CD1c-positive myeloid dendritic cell (primary cell): ENCODE data around the gene RAVER2.
A peak's percentile ranks its signal among the peaks of the same experiment; 100 is the strongest.
"Not testable (repeated sequence)": the region's sequence is repeated elsewhere in the genome, so short reads cannot be mapped to it uniquely, and the experiment has no call there.

Source experiments
- DNase-seq: peaks from one replicate; pipeline ENCODE4 v3.0.0-alpha.2; 2016; ENCODE audit errors: extremely low spot score

The RAVER2 gene

DNA sequence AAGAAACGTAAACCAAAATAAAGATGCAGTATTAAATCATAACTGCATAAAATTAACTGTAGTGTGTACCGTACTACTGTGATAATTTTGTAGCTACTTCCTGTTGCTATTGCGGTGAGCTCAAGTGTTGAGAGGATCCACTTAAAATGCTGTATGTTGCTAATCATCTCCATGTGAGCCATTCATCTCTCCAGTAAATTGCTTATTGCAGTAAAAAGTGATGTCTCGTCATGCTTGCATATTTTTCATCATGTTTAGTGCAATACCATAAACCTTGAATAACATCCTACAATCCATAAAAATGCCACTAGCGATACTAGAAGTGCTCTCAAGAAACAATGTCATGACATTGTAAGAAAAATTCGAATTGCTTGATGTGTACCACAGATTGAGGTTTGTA is 66.3 kb downstream of the RAVER2 start:
- no peak for DNase-seq

DNA sequence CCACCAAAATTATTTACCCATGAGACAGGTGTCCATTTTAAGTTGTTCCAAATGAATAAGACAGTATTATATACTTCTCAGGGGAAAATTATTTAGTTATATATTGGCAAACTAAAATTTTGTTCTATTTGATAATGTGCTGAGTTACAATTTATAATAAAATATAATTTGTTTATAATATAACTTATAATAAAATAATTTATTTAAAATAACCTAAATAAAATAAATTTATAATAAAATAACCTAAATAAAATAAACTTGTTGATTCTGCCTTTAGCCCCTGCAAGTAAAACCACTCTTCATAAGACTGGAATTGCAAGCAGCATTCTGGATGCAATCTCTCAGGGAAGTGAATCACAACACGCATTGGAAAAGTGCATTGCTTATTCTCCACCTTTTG is 69.6 kb downstream of the RAVER2 start:
- no peak for DNase-seq

DNA sequence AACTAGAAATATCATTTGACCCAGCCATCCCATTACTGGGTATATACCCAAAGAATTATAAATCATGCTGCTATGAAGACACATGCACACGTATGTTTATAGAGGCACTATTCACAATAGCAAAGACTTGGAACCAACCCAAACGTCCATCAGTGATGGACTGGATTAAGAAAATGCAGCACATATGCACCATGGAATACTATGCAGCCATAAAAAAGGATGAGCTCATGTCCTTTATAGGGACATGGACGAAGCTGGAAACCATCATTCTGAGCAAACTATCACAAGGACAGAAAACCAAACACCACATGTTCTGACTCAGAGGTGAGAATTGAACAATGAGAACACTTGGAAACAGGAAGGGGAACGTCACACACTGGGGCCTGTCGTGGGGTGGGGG is 72.5 kb downstream of the RAVER2 start:
- not testable (repeated sequence) for DNase-seq

DNA sequence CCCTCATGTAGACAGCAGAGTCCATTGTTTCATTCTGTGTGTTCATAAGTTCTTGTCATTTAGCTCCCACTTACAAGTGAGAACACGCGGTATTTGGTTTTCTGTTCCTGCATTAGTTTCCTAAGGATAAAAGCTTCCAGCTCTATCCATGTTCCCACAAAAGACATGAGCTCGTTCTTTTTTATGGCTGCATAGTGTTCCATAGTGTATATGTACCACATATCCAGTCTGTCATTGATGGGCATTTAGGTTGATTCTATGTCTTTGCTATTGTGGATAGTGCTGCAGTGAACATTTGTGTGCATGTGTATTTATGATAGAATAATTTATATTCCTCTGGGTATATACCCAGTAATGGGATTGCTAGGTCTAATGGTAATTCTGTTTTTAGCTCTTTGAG is 75.7 kb downstream of the RAVER2 start:
- DNase-seq, result not testable (repeated sequence)

DNA sequence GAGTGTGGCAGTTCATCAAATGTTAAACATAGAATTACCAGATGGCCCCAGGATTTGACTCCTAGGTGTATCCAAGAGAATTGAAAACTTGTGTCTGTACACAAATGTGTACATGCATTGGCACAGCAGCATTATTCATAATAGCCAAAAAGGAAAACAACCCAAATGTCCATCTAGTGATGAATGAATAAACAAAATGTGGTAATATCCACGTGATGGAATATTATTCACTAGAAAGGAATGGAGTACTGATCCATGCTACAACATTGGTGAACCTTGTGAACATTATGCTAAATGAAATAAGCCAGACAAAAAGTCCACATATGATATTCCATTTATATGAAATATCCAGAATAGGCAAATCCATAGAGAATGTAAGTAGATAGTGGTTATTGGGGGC is 77.7 kb downstream of the RAVER2 start:
- no peak for DNase-seq

DNA sequence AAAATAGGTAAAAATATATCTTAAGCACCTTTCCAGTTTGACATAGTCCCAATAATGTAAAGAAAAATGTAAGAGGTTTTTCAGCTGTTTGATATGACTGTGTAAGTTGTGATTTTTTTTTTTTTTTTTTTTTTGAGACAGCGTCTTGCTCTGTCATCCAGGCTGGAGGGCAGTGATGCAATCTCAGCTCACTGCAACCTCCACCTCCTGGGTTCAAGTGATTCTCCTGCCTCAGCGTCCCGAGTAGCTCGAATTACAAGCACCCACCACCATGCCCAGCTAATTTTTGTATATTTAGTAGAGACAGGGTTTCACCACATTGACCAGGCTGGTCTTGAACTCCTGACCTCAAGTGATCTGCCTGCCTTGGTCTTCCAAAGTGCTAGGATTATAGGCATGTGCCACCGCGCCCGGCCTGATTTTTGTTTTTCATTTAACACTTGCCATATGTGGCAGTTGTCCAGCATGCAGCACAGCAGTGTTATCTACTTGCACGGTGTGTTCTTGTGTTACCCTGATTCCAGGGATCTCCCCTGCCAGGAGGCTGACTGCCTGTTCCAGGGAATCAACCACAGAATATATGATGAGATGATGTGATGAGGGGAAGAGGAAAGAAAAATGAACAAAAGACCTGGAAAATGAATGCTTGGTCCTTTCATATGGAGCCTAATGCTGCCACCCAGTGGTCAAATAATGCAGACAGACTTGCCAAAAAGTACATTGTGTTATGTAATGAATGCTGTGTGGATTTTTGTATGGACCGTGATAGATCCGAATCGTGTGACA is 79.0 kb downstream of the RAVER2 start:
- DNase-seq, result peak; percentile 75

DNA sequence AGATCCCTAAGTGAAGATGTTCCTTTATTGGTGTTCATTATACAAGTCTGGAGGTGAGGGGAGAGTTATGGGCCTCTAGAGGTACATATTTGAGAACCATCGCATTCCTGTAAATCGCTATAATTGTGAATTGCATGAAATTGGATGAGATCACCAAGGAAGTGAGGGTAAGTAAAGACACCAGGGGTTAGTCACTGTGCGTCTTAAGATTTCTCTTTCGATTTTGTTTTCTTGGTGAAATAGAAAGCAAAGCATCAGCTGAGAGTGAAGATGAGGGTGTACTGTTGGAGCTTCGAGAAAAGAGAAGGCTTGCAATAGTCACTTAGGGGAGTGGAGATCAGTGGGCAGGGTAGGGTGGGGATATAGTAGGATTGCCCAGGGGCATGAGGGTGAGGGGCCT is 82.1 kb downstream of the RAVER2 start:
- DNase-seq, result no peak

DNA sequence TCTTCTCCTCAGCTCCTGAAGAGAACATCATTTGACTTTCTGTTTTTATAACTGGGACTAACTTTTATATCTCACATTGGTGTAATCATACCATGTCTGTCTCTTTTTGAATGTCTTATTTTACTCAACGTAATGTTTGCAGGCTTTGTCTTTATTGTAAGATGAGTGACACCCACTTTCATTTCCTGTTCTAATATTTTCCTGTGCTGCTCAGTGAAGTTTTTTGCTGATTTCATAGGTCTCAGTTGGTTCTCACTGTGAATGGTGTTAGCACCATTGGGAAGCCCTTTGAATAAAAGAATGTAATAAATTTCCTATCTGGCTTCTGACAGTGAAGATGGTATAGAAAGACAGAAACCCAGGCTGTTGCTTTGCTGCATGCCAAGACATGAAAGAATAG is 84.0 kb downstream of the RAVER2 start:
- DNase-seq, result peak; percentile 13

DNA sequence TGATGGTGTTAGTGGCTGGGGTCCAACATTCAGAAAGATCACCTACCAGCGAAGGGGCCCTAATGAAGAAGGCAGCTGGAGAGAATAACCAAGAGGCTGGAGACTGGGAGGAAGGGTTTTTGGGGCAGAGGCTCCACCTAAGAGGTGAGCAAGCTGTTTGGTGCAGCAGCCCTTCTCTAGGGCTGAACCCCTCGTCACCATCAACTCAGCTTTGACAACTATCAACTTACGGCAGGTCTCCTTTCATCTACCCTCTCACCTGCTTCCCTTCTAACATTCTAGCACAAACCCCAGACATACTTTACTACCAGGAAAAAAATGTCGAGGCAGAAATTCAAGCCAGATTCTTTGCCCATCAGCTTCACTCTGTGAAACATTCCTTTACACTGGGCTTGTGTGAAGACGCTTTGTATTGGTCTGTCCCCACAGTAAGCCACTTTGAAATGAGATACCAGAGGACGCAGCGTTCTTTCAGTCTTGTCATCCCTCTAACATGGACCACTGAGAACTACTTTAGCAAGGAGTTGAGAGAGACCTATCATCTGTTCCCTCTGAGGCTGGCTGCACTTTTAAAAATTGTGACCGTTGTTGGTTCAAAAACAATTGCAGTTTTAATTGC is 84.6 kb downstream of the RAVER2 start:
- no peak for DNase-seq

DNA sequence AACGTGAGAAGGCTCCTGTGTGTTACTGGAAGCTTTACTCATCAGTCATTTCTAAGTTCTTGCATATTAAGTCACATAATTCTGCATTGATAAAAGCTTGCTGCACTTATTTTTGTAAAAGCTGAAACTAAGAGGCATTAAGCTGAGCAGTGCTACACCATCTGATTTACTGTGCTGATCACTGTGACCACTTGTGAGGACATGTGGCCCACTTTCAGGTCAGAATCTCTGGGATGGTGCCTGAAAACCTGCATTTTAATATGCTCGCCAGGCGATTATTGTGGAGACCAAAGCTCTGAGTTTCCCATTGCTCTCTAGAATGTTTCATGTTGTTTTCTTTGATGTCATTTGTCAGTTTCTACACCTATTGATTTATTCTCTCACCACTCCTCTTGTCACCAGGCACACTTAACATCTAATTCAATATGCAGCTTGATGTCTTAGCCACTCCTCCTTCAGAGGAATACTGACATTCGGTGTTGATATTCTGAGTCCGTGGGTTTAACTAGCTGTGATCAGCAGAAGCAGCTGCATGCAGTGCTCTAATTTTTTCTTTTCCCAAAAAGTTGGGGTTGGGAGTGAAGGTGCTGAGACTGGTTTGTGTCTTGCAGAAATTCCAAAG is 85.3 kb downstream of the RAVER2 start:
- no peak for DNase-seq

DNA sequence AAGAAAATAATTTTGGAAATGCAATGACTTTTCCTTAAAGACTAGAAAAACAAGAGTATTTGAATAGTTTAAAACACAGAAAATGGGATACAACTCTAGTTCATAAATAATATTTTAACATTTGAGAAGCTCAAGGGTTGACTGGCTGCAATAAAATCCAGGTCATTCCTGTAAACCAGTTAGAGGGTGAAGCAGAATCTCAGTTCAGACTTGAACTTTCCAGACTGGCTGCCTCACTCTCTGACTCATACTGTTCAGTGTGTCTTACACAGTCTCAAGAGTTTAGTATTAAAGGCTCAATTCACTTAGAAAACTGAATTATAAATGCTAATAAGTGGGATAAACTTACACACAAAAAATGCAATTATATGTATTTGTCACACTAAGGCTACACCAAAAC is 89.9 kb downstream of the RAVER2 start:
- DNase-seq, result no peak

DNA sequence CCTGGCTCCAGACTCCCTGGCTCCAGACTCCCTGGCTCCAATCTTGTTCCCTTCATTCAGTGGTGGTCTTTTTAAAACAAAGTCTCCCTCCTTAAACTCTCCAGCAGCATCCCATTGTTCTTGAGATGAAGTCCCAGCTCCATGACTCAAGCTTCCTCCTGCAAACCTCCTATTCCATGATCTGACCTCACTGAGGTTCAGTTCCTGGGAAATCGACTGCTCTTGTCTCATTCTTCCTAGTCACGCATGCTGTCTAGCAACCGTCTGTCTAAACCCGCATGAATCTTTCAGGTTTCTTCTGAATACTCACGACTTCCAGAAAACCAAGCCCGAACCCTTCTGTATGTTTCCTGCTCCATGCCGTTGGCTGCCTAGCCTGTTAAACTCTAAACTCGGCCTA is 91.9 kb downstream of the RAVER2 start:
- no peak for DNase-seq

DNA sequence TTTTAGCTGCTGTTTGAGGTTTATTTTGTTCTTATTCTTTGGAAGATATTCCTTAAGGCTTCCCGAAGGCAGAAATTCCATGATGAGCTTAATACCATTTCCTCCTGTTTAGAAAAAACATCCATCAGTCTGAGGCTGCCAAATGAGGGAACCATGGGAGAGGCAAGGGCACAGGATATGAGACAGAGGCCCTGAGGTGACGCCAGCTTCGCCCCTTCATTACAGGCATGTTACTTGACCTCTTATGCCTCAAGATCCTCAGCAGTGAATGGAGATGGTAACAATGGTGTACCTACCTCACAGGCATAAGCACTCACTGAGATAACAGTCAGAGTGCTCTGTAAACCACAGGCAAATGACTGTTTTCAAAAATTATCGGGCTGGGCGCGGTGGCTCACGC is 93.6 kb downstream of the RAVER2 start:
- no peak for DNase-seq

DNA sequence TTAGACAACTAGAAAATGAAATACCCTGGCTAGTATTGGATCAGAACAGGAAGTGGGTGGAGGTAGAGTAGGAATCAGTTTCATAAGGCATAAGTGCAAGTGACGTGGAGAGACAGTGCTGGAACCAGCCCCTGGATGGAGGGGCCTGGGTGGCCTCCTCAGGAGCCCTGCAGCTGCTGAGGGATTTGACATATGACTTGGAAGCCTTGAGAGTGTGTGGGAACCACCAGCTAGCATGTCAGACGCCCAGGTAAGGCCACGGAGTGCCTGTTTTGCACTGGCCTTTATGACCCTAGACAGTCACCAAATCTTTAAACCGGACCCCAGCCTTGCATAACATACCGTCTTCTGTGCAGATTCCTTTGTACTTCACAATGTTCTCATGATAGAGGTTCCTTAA is 94.4 kb downstream of the RAVER2 start:
- DNase-seq, result no peak

DNA sequence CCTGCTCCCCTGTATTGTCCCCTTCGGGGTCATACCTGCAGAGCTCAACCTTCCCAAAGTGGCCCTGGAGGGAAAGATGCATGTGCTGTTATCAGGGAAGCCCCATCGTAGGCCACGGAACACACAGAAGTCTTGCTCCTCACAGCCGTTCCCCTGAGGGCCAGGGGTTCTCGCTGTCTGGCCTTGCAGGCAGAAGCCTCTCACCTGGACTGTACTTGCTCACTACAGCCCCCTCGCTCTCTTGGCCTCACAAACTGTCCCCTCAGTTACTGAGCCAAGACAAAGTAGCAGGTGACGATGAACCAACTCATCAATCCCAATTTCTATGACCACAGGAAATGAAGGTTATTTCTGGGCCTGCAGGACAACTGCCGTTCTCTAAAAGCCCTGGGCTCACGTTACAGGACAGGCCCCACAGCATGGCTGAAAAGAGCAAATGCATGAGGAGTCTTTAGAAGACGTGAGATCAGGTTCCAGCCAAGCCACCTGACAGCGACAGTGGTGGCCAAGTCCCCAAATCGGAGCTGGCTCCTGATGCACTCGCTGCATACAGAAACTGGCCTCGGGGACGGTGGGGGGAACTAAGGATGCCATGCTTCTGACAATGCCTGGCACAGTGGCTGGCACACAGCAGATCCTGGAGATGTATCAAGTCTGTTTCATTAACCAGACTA is 95.0 kb downstream of the RAVER2 start:
- DNase-seq, result no peak

DNA sequence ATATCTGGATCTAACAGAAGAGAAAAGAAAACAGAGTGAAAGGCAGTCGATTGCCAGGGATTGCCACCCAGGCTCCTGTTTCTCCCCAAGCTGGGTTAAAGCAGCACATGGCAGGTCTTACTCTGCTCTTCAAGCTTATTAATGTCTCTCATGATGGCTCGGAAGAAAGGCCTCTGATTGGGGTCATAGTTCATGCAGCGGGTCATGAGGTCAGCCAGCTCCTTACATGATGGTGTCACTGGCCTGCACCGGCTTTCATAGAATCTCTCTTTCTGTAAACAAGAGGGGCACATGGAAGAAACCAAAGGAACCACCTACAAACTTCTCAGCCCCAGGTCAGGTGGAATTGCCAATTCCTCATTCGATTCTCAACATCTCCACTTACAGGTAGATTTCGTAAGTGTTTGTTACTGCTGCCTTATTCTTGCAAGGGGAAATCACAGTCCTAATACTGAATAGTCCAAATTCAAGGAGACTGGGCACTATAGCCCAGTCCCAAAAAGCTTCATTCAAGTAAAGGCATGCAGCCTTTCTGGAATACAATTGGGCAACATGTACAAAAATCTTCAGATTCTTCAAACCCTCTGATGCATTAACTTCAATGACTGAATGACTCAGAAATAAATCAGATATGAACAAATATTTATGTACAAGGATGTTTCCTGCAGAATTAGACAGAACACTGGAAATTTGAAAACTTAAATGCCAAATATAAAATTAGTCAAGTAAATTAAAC is 96.6 kb downstream of the RAVER2 start:
- no peak for DNase-seq

DNA sequence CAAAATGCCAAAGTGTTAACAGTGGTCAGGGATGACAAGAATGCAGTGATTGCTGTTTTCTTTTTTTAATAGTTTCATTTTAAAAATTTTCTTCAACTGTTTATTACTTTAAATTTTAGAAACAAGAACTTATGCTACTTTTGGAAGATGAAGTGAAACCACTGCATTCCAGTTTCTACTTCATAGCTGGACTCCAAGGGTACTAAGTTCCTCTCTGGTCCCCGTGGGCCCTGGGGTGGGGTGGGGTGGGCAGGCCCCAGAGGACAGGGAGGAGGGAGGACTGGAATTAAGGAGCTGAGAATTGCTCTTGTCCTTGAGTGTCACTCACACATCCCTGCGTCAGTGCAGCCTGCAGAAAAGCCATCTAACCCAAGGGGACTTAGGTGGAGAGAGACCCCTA is 97.3 kb downstream of the RAVER2 start:
- DNase-seq, result peak; percentile 53

DNA sequence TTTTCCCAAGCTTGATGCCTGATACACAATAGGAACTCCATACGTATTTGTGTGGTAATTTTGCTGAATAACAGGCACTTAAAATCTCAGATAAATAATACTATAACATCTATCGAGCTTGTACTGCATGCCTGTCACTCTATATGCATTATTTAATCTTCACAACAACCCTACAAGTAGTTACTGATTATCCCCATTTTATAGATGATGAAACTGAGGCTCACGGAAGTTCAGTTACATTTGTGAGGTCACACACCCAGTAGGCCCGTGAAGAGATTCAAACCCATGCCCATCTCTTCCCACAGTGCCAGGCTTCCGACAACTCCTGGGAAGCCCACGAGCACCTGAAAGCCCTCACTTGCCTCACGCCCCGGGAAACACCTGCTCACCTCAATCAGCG is 98.8 kb downstream of the RAVER2 start:
- DNase-seq, result no peak

DNA sequence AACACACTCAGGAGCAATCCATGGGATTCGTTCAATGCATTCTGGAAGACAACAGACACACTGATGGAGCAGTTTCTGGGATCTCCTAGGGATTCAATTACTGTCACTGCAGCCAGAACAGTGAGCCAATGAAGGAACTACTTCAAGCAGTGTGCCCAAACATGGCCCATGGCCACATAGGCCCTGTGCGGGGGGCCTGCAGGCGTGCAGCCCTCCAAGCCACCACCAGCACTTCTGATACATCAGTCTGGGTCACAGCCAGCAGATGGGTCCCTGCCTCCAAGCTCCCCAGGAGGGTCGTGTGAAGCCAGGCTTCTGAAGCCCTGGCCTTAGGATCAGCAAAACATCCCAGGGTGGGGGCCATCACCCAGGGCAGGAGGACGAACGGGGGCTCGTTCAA is 99.3 kb downstream of the RAVER2 start:
- no peak for DNase-seq

DNA sequence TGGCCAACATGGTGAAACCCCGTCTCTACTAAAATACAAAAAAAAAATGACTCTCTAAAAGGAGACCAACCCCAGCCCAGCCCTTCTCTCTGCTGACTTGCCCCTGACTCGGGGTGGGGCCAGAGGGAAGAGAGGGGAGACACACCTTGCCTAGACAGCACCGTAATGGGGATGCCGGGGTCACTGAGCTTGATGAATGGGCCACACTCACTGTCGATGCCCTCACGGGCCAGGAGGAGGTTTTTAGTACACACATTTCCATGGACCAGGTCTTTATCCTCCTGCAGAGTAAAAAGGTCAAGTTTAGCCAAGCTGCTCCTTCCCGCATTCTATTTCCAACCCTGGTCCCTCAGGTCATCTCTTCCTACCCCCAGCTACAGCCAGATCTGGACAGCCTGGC is 99.7 kb downstream of the RAVER2 start:
- DNase-seq, result no peak

DNA sequence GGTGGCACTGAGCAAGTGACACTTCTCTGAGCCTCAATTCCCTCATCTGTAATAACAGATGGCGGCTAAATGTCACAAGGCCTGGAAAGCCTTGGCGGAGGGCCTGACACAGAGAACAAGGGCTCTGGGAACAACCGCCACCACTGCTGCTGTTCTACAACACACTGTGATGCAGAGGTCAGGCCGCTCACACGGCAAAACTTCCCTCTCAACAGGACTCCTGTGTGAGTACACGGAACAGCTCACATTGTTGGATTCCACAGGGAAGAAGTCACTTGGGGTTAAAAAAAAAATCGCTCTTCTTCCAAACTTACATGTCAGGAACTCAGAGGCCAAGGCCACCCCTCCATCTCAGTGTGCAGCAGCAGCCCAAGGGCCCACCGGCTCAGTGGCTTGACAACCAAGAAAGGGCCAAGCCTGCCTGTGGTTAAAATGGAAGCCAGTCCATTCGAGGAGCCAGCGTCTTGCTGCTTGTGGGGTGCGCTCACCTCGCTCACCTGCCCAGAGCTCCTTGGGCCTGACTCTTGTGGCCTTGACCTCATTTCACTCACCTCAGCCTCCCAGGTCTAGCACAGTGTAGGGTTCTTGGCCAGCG is 101.1 kb downstream of the RAVER2 start:
- DNase-seq, result no peak
